HEK293 (cell line): ENCODE results near the gene AGXT.

ENCODE experiments used
- CTCF ChIA-PET: fragments of 350-600 bp; formaldehyde crosslinking; extraction: SDS; loops from one replicate; lab custom pipeline; 2021; ENCODE audit warnings: antibody characterized with exemption; lab: Yijun Ruan, JAX
- POLR2A ChIA-PET: fragments of 300-600 bp; formaldehyde crosslinking; extraction: SDS; loops from one replicate; lab custom pipeline; 2020; ENCODE audit warnings: antibody characterized with exemption, inconsistent platforms; lab: Yijun Ruan, JAX
- H3K27ac ChIP-seq: fragments of 200-500 bp; sonication (Bioruptor generic); 2 replicates; pipeline ENCODE4 v1.5.1; 2014; ENCODE audit warnings: low read depth, low read length, control low read depth, inconsistent platforms; ENCODE audit errors: extremely low read depth
- H3K36me3 ChIP-seq, 2 experiments: fragments of 200-500 bp in 1 of 2; sonication (Bioruptor generic) in 1 of 2; 1 replicate in 1 of 2; 2 replicates in 1 of 2; pipeline ENCODE4 v1.5.1; 2014 to 2017; ENCODE audit warnings: inconsistent platforms in 2 of 2, low read length in 2 of 2; ENCODE audit not compliant: control insufficient read depth in 2 of 2, insufficient read depth in 1 of 2
- H3K4me1 ChIP-seq: fragments of 200-500 bp; sonication (Bioruptor generic); 2 replicates; pipeline ENCODE4 v1.5.1; 2014; ENCODE audit warnings: mild to moderate bottlenecking, low read length, inconsistent platforms; ENCODE audit not compliant: control insufficient read depth, insufficient read depth
- H3K4me3 ChIP-seq: 2 replicates; pipeline ENCODE4 v1.5.1; 2011; ENCODE audit warnings: low read depth, mild to moderate bottlenecking, control low read depth, low read length, moderate library complexity
- H3K9me3 ChIP-seq: fragments of 200-500 bp; sonication (Bioruptor generic); 2 replicates; pipeline ENCODE4 v1.5.1; 2014; ENCODE audit warnings: low read depth, low read length, inconsistent platforms; ENCODE audit not compliant: control insufficient read depth, insufficient read depth
- PRDM2 ChIP-seq: fragments of 450-650 bp; formaldehyde crosslinking; IDR thresholded peaks from 2 replicates; pipeline ENCODE4 v1.5.1; 2016; ENCODE audit warnings: missing biosample characterization, missing genetic modification characterization, borderline replicate concordance
- ZBTB10 ChIP-seq: fragments of 450-650 bp; formaldehyde crosslinking; IDR thresholded peaks from 2 replicates; pipeline ENCODE4 v1.5.1; 2016; ENCODE audit warnings: missing biosample characterization, missing genetic modification characterization
- ZBTB21 ChIP-seq: fragments of 450-650 bp; formaldehyde crosslinking; IDR thresholded peaks from 2 replicates; pipeline ENCODE4 v1.5.1; 2017; ENCODE audit warnings: missing biosample characterization, missing genetic modification characterization
- ZBTB49 ChIP-seq: fragments of 450-650 bp; formaldehyde crosslinking; IDR thresholded peaks from 2 replicates; pipeline ENCODE4 v1.5.1; 2016; ENCODE audit warnings: missing biosample characterization, missing genetic modification characterization, low read depth
- ZNF214 ChIP-seq: fragments of 450-650 bp; formaldehyde crosslinking; IDR thresholded peaks from 2 replicates; pipeline ENCODE4 v1.5.1; 2017; ENCODE audit warnings: missing biosample characterization, mild to moderate bottlenecking, missing genetic modification characterization, borderline replicate concordance
- ZNF221 ChIP-seq: fragments of 450-650 bp; formaldehyde crosslinking; IDR thresholded peaks from 2 replicates; pipeline ENCODE4 v1.5.1; 2017; ENCODE audit warnings: missing biosample characterization, missing genetic modification characterization, borderline replicate concordance
- ZNF280D ChIP-seq: fragments of 450-650 bp; formaldehyde crosslinking; IDR thresholded peaks from 2 replicates; pipeline ENCODE4 v1.5.1; 2016; ENCODE audit warnings: missing biosample characterization, missing genetic modification characterization
- ZNF341 ChIP-seq: fragments of 450-650 bp; formaldehyde crosslinking; IDR thresholded peaks from 2 replicates; pipeline ENCODE4; 2016; ENCODE audit warnings: low read depth, missing biosample characterization, missing genetic modification characterization
- ZNF394 ChIP-seq: fragments of 450-650 bp; formaldehyde crosslinking; IDR thresholded peaks from 2 replicates; pipeline ENCODE4 v1.5.1; 2016; ENCODE audit warnings: missing biosample characterization, missing genetic modification characterization, mild to moderate bottlenecking, moderate library complexity, borderline replicate concordance

AGXT gene

GRCh38 chr2:240888130-240888889 is 19.7 kb downstream of the AGXT start:
- POLR2A ChIA-PET = no interaction called here
- no peak overlapping the region for H3K27ac ChIP-seq

More at GRCh38 chr2:240888130-240888889, 19.7 kb downstream of the AGXT start:
- Histone ChIP-seq H3K4me3 (no peak overlapping the region), H3K9me3 (no peaks in the 10 kb centered on the region), H3K4me1 (no peaks in the 10 kb centered on the region), H3K36me3 (no peaks in the 10 kb centered on the region)
- CTCF ChIA-PET = interaction anchor here (1.1 kb wide), 1 partner anchor 26 kb away, joined by 3 read pairs; no protein-coding TSS in a partner anchor
- TF ChIP-seq ZNF280D (tag by site-specific recombination) (no peak), ZBTB10 (tag by site-specific recombination) (no peak), ZNF214 (tag by site-specific recombination) (no peak), ZNF221 (tag by site-specific recombination) (no peak), ZBTB21 (tag by site-specific recombination) (no peak), ZNF394 (tag by site-specific recombination) (no peak), ZNF341 (tag by site-specific recombination) (no peak), ZBTB49 (tag by site-specific recombination) (no peak), PRDM2 (no peak)
